Tracheal epithelial cell (primary cell): ENCODE data around the gene CDK17. TPM values are rescaled to one million over a fixed set of nuclear protein-coding genes. Genes with fewer than 3 reads are reported as not detected.

Experiments
- total RNA-seq: library from RNA; depleted of rRNA; stranded (reverse); fragments of >200 nt; gene quantifications from 2 replicates; pipeline ENCODE4 v1.2.1, GENCODE V29; 2014

CDK17 gene
- 43.9 and 47.0 TPM in 2 replicates for total RNA-seq

GRCh38 chr12:96399919-96400630 lies at the start of gene CDK17:
TSS of gene CDK17 (minus strand) at chr12:96400439. CDS start at chr12:96334836, 65,603 bp downstream.

Other genes with a start within 250 kb of the CDK17 start
- 11.3 and 21.2 TPM in 2 replicates for gene ELK3, start 206.1 kb downstream of the CDK17 start, total RNA-seq
- 0.48 and 0.85 TPM in 2 replicates for gene CFAP54, start 89.1 kb upstream of the CDK17 start, total RNA-seq